Measurements from ENCODE around the gene ADAM12.
"Not testable (repeated sequence)": the region's sequence is repeated elsewhere in the genome, so short reads cannot be mapped to it uniquely, and the experiment has no call there.

Gene ADAM12

DNA sequence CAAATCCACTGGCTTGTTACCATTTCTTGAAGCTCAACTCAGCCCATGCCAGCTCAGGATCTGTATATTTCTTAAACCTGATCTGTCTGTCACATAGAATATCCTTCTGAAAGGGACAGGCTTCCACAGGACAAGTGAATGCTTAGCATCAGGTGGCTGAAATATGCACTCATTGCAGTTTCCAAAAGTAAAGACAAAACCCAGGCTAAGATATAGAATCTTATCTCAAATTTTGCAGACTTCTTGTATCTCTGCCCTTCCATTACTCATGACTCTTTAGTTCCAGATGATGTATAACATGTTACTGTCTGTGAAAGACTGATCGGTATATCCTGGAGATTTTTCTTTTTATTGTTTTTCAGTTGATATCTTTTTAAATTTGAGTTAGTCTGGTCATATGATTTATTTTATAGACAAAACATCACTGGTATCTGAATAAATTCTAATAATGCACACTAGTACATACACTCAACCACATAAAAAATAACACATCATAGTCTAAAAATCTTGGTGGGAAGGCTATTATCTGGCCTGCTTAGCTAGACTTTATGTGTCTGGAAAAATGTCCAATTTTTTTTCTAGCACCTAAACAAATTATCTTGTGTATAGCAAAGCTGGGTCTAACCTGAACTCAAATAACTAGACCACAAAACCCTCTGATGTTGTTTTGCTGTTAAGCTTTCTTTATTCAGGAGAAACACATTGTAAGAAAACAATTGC lies 182.6 kb downstream of the ADAM12 start:
- no peak for DNase-seq

DNA sequence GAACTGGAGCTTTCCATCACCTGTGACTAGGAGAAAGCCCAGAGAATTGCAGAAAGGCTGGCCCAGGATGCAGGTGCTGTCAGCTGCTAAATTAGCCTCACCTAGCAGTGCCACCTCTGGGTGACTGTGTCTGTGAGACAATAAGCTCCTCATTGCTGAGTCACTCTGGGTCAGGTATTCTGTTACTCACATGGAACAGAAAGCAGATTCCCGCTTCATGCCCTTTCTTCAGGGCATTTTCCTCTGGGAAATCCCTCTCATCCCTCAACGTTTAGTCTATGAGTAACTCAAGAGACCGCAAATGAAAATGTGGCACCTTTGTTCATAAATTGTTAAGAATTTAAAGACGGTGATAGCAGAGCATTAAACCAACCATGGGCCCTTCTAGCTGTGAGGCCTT lies 184.0 kb downstream of the ADAM12 start:
- no peak for DNase-seq

GRCh38 chr10:126203746-126204145 lies 184.5 kb downstream of the ADAM12 start:
- no peak for DNase-seq

- no peak for DNase-seq
These were observed 186.7 kb downstream of the ADAM12 start for GRCh38 chr10:126201603-126202002.

GRCh38 chr10:126199221-126199998 lies 188.9 kb downstream of the ADAM12 start:
- DNase-seq: no peak

- DNase-seq: no peak
These were observed 189.6 kb downstream of the ADAM12 start for GRCh38 chr10:126198681-126199080.

DNA sequence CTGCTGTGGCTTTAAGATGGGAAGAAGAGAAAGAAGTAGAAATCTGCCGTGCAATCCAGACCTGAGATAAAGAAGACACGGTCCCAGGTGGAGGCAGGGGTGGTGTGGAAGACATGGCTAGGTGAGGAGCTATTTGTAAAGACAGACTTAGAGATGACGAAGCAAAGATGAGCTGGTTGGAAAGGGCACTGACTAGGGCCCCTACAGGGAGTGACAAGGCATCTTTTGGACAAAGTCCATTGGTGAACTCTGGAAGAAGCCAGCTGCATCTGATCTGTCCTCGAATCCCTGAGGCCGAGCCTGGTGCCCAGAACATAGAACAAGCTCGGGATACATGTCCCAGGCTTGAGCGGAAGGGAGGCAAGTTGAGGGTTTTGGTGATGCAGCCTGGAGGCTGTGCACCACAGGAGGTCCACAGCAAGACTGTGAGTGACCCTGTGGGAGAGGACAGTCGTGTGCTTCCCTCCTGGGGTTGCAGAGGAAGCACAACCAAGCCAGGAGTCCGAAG lies 191.2 kb downstream of the ADAM12 start:
- no peak for DNase-seq

- no peak for DNase-seq
These were observed 192.0 kb downstream of the ADAM12 start for GRCh38 chr10:126196281-126196680.

DNA sequence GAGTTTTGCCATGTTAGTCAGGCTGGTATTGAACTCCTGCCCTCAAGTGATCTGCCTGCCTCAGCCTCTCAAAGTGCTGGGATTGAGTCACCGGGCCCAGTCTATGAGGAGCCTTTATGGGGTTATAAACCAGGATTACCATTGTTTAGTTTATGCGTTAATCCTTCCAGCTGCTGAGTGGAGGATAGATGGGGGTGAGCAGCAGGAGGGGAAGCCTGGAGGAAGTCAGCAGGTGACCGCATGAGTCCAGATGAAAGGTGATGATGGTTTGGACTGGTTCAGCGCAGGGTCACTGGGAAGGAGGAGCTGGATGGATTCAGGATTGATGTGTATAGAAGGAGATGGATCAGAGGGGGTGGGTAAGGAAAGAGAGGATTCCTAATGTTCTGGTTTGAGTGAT lies 197.1 kb downstream of the ADAM12 start:
- DNase-seq: no peak

DNA sequence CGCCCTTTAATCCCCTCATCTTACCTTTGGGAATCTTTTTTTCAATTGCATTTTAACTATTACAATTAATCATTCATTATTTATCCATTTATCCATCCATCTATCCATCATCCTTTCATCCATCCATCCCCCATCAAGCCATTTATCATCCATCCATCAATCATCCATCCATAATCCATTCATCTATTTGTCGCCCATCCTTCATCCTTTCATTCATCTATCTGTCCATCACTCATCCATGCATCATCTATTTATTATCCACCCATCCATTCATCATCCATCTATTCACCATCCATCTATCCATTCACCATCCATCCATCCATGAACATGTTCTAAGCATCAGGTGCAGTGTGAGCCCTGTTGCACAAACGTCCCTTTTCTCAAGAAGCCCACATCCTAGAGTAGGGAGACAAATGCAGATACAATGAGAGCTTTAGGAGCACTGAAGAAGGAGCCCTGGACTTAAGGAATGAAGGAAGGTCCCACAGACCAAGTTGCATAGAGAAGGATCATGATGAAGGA lies 199.5 kb downstream of the ADAM12 start:
- no peak for DNase-seq

GRCh38 chr10:126187399-126187798 lies 200.9 kb downstream of the ADAM12 start:
- no peak for DNase-seq

- no peak for DNase-seq
These were observed 201.5 kb downstream of the ADAM12 start for GRCh38 chr10:126186766-126187165.

DNA sequence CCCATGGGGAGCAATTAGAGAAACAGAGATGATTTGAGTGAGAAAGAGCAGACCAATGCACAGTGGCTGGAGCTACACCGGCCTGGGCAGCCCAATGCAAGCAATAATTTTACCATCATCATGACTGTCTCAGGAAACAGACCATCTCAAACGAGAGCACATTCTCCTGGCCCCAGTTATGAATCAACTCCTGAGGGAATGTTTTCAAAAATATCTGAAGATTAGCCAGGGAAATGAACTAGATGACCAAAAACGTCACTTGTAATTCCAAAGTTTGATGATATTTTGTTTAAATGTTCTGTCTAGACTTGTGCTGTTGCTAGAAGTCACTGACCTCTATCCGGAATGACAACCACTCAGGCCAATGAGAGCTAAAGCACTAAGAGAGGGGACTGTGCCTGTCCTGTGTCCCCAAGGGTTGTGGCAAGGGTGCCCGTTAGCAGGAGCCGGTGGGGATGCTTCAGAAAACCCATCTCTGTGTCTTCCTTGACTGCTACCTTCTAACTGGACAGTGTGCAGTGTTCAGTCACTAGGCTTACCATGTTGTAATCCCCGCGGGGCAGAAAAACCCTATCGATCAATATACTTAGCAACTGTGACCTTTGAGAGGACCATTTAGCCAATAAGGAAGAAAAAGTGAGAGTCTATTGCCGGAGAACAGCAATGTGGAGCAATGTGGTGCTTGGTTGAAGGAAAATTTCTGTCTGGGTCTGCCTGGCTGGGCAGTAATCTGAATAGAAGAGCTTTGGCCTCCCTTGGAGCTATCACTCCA lies 202.4 kb downstream of the ADAM12 start:
- no peak for DNase-seq

DNA sequence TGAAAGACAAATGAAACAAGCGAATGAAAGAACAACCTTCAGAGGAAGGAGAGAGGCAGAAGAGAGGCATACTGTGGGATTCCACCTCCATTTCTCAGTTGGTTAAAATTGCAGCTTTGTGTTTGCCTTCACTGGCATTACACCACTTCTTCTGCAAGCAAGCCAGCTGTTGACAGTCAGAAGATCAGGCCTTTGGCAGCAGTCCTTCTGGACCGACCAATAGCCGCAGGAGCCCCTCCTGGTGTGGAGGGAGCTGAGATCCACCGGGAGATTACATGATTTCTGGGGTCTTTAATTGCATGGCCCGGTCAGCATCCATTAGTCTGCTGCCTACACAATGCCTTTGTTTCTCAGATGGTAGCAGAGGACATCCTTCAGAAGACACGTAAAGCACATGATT lies 206.7 kb downstream of the ADAM12 start:
- DNase-seq: no peak

- DNase-seq: no peak
These were observed 208.6 kb downstream of the ADAM12 start for GRCh38 chr10:126179637-126180036.

DNA sequence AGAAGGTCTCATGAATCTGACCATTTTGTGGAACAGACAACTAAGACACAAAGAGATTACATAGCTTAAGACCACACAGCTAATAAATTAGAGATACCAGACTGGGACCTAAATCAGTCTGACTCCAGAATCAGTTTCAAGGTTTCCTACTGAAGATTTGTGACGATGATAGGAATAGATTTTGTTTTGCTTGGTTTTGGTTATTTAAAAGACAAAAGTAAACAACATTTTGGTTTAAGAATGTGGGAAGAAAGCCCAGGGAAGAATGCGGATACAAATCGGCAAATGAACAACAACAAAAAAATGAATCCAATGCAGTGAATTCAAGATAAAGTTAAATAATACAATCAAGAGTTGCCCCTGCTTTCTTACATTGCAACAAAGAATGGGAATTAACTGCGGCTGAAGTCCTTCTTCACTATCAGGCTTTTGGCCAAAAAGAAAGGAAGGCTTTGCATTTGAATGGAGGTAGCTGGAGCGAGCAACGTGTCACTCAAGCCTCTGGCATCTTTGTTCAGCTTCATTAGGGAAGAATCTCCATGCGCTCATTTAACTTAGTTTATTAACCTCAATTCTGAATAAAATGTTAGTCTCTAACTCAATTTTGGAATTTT lies 210.8 kb downstream of the ADAM12 start:
- DNase-seq: no peak

DNA sequence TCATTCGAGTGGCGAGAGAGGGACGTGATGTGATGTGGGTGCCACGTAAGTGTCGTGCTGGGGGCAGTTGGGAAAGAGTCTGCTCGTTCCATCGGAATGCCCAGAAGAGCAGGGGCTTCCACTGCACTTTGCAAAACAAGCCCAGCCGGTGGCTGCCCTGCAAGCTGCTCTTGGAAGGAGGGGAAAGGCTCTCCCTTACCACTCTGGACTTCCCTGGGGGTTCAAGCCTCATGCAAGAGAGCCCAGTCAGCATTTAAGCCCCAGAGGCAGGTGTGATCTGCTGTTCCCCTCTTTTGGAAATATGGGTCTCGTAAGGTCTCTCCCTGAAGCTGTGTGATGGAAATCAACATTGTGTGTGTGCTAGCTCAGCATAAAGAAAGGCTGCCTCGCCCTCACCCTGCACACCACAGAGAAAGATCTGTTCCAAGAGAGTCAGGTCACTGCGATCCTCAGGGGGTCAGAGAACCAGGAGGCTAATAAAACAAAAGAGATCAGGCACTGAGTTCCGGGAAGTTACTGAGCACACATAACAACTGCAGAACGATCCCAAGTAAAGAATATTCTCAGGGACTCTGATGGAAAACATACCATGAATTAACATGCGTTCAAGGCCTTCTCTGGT lies 212.5 kb downstream of the ADAM12 start:
- no peak for DNase-seq

DNA sequence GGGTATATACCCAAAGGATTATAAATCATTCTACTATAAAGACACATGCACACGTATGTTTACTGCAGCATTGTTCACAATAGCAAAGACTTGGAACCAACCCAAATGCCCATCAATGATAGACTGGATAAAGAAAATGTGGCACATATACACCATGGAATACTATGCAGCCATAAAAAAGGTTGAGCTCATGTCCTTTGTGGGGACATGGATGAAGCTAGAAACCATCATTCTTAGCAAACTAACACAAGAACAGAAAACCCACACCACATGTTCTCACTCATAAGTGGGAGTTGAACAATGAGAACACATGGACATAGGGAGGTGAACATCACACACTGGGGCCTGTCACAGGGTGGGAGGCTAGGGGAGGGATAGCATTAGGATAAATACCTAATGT lies 215.5 kb downstream of the ADAM12 start:
- DNase-seq: not testable (repeated sequence)

DNA sequence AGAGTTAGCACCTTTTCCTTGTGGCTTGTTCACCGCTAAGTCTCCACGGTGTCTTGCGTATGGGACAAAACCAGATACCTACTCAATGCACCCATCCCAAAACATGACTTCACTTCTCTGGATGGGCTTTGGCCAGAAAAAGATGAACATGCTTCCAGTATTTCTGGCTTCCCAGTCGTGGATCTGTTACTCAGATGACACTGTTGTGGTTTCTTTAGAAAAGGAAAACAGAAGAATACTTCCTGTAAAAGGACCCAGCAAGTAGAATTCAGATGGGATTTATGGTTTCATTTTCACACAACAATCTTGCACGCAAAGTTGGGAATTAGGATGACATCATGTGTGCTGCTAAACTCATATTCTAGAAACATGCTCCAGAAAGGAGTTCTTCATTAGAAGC lies 216.7 kb downstream of the ADAM12 start:
- DNase-seq: no peak

GRCh38 chr10:126170776-126171175 lies 217.5 kb downstream of the ADAM12 start:
- no peak for DNase-seq

DNA sequence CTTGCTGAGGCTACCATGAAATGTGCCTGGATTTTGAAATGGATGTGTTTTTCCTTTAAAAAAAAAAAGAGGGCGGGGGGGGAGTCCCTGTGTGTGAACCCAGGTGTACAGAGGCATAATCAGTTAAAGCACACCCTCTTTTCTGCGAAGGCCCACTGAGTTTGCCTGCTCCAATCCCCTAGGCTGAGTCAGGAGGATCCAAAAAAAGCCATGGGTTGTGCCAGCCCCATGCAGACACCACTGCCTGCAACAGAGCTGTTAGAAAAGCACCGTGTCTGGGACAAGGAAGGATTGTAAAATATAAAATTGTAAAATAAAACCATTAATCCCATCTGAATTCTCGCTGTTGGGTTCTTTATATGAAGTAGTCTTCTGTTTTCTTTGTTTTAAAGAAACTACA lies 217.9 kb downstream of the ADAM12 start:
- no peak for DNase-seq

DNA sequence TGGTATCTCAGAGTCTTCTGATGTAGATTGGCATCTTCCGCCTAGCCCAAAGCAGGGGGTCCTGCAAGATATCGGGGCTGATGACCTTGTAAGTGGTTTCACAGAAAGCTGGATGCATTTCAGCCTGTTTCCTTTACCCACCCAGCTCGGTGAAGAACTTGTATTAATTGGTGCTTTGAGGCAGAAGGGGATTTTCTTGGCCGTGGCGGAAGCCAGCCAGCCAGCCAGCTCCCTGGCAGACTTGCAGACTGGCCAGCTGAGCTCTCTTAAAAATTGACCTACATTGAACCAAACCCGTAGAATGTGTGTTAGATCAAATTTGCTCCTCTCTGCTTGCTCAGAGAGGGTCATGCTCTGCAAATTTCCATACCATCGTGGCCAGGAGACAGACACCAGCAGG lies 218.4 kb downstream of the ADAM12 start:
- no peak for DNase-seq

Data from RPMI8226 (cell line).